HG02798 (cell line): ENCODE data around the gene KRTAP5-5.

ENCODE experiments used
- ATAC-seq: cut with Tn5 transposase; IDR thresholded peaks from one replicate; pipeline ENCODE4 v1.9.1; 2021; ENCODE audit warnings: mild to moderate bottlenecking; ENCODE audit not compliant: unreplicated experiment, poor library complexity

Gene KRTAP5-5

DNA sequence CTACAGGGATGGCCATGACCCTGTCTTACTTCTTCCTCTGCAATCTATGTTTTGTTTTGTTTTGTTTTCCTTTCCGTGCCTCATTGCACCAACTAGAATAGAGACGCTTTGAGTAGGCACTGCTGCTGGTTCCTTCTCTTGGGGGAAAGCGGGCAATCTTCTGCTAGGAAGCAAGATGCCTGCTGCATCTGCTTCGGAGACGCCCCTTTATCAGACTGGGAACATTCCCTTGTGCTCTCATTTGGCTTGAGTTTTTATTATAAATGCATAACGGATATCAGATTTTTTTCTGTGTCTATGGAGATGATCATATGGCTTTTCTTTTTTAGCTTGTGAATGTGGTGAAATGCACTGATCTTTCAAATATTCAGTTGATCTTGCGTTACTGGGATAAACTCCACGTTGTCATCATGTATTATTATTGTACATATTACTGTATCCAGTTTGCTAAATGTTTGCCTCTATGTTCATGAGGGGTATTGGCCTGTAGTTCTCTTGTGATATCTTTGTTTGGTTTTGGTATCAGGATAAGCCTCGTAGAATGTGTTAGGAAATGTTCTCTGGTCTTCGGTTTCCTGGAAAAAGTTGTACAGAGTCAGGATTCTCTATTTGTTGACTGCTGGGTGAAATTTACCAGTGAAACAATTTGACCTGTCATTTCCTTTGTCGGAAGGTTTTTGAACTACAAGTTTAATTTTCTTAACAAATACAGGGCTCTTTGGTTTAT, 44.0 kb downstream of the KRTAP5-5 start:
- no peak for ATAC-seq

DNA sequence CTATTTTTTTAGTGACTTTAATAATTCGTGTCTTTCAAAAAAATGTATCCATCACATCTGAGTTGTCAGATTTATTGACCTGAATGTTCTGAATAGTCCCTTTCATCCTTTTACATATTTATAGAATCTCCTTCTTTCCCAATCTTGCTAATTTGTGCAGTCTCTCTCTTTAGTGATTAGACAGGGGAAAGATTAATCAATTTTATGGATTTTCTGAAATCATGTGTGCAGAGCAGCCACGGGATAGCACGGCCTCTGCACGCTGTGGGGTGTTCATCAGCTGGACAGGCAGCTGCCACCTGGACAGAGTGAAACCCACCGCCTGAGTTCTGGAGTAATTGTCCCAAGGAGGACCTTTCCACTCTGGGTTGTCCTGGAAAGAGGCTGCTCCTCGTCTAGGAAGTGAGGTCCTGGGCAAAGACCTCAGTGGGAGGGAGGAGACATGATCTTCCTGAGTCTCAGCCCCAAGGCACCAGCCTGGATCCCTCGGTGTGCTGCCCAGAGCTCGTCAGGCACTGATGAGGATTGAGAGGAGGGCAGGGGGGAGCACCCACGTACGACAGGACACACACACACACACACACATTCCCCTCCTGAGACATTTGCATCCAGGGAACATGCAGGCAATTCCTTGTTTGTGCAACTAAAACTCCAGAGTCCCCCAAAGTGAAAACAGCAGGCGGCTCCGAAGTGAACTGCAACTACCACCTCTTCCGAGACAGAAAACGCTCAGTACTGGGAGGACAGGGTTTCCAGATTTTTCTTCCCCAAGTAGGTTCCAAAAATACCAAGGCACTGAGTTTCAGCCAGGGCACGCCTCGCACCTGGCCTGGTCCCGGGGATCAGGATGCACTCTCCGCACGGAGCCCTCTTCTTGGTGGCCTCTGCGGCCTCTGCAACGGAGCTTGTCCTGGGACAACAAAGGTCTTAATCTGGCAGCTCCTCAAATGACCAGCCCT, 44.9 kb downstream of the KRTAP5-5 start:
- ATAC-seq, result no peak

DNA sequence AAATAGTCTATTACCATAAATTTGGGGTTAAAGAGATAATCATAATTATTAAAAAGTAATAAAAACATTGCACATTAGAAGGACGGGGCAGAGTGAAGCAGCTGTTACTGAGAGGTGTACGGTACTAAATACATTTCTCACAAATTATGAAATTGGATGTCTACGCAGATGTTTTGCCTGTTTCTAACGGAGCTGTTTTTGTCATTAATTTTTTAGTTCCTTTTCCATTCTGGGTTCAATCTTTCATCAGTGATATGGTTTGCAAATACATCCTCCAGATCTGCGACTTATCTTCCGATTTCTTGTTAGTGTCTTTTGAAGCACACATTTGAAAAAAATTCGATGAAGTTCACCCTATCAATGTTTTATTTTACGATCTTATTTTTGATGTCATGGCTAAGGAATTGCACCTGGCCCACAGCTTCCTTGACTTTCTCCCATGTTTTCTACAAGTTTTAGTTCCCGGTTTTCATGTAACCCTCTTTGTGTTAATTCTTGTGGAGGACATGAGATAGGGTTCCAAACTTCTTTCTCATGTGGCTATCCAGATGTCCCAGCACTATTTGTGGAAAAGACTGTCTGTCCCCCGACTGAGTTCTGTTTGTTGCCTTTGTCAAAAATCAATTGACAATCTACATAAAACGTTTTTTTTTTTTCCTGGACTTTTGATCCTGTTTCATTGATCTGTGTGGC, 46.1 kb downstream of the KRTAP5-5 start:
- no peak for ATAC-seq

DNA sequence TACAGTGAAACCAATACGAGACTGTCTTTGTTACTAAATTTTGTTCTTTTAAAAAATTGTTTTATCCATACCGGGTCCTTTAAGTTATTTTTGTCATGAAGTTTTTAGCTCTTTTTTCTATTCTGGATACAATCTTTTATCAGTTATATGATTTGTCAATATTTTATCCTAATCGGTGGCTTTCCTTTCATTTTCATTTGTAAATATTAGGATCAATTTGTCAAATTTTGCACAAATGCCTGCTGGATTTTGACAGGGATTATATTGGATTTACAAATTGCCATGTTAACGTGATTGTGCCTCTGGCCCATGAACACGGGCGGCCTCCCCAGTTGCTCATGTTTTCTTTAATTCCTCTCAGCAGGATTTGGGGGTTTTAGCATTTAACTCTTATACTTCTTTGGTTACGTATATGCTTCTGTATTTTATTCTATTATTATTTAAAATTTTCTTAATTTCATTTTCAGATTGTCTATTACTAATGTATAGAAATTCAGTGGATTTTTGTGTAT, 46.7 kb downstream of the KRTAP5-5 start:
- ATAC-seq, result no peak

DNA sequence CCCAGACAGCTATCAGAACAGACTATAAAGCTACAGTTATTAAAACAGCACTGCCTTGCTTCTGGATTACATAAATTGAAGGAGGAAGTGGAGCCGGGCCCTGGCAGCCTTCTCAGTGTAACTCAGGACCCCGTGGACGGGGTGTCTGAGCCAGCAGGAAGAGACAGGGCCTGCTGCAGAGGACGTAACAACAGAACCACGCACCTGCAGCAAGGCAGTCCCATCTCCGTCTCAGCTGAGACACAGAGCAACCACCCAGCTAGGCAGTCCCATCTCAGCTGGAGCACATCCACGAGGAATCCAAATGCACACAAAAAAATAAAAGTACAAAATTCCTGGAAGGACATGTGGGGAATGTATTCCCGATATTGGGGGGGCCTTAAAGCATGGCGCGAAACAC, 50.3 kb downstream of the KRTAP5-5 start:
- ATAC-seq, result no peak
